GM12891 (cell line): ENCODE measurements around the gene LRFN5.

ENCODE experiments used
- PAX5 ChIP-seq: IDR thresholded peaks from 2 replicates; pipeline ENCODE4 v1.6.1; 2011; ENCODE audit warnings: low read length, moderate library complexity, mild to moderate bottlenecking; ENCODE audit not compliant: insufficient read depth, severe bottlenecking
- POLR2A ChIP-seq: IDR thresholded peaks from 2 replicates; pipeline ENCODE4 v1.6.1; 2011; ENCODE audit warnings: low read depth, low read length, control low read depth
- POLR2AphosphoS5 ChIP-seq: IDR thresholded peaks from 2 replicates; pipeline ENCODE4 v1.6.1; 2011; ENCODE audit warnings: low read depth, low read length, control low read depth
- TAF1 ChIP-seq: IDR thresholded peaks from 2 replicates; pipeline ENCODE4 v1.6.1; 2011; ENCODE audit warnings: low read depth, low read length, control low read depth

DNA sequence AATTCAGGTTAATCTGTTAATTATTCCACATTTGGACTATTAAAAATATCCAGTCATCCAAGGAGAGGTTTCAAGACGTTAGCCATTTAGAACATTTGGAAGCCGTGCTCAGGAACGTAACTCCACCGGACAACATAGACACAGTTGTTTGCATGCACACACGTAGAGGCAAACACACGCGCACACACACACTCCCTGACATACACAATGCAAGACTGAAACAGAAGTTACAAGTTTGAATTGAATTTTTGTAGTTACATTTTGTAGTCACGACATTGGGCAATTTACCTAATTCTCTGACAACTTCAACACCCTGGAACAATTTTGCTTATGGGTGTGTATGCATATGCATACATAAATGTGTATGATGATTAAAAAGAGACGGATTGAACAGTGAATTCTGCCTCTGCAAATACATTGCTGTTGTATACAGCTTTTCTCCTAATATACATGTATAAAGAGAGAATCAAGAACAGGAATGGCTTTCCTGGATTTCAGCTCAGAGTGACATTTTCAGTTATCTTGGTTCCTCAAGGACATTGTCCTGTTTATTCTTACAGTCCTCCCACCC, 298.8 kb downstream of the LRFN5 start:
- TF ChIP-seq POLR2AphosphoS5 (no peak), TAF1 (no peak), PAX5 (no peak), POLR2A (no peak)
